H1 (cell line): Measurements from ENCODE around the gene TECR. TPM values are rescaled to one million over a fixed set of nuclear protein-coding genes. Genes with fewer than 3 reads are reported as not detected.

Experiments used
- KDM1A ChIP-seq: fragments of 200-600, 300-600 bp; sonication (generic); IDR thresholded peaks from 2 replicates; pipeline ENCODE4 v1.7.1; 2016; ENCODE audit warnings: mild to moderate bottlenecking, low read length, borderline replicate concordance
- TCF12 ChIP-seq: IDR thresholded peaks from 2 replicates; pipeline ENCODE4 v1.6.1; 2011; ENCODE audit warnings: low read depth, mild to moderate bottlenecking, low read length
- polyA plus RNA-seq, 7 experiments: library from polyadenylated mRNA; depleted of rRNA in 3 of 7; stranded (reverse) in 5 of 7; unstranded in 2 of 7; fragments of >200 nt in 5 of 7; fragments of 200-250 nt in 2 of 7; gene quantifications; 1 replicate in 5 of 7; 2 replicates in 1 of 7; 4 replicates in 1 of 7; pipeline versions ENCODE4 v1.2.1 to v1.2.3, GENCODE V29; 2011 to 2013; ENCODE audit warnings: missing spikeins in 2 of 7, mixed read lengths in 2 of 7
- total RNA-seq: library from RNA; stranded (reverse); fragmentation: NEBNext Ultra II Directional; extraction: Animal tissue kit (Norgen Biotek cat#: 25700); gene quantifications from 2 replicates; pipeline ENCODE4 v1.2.1, GENCODE V29; 2021
- TF ChIP-seq, protein P1 (sequence below): fragments of 300-600 bp; sonication (generic); IDR thresholded peaks from 2 replicates; pipeline ENCODE4 v1.7.1; 2012; ENCODE audit warnings: low read length, moderate library complexity, mild to moderate bottlenecking, inconsistent platforms; ENCODE audit not compliant: insufficient replicate concordance

Gene TECR
- total and polyA plus RNA-seq, 2 of the 8 experiments (the other 6 are each of a cell fraction or from before 2014, with no cell fraction given) = 172 to 405 TPM

DNA sequence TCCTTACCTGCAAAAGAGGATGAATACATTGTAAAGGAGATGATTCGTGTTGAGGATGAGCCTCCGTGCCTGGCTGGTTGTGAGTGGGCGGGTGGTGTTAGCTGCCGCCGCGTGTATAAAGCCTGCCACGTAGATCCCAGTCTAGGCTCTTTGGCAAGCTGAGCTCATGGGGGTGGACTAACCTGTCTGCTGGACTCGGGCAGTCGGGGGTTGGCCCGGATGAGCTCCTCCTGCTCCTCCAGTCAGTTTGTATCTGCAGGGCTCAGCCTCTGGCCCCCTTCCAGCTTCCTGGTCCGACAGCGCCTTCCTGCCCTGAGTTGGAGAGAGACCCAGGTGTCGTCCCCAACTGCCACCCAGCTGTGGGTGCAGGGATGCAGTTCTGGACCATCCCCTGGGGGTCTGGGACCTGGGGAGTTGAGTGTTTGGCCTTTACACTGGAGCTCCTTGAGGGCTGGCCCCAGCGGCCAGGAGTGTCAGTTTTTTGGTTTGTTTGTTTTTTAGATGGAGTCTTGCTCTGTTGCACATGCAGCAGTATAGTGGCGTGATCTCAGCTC is 20.9 kb downstream of the TECR start (continued):
- TF ChIP-seq, protein P1, sequence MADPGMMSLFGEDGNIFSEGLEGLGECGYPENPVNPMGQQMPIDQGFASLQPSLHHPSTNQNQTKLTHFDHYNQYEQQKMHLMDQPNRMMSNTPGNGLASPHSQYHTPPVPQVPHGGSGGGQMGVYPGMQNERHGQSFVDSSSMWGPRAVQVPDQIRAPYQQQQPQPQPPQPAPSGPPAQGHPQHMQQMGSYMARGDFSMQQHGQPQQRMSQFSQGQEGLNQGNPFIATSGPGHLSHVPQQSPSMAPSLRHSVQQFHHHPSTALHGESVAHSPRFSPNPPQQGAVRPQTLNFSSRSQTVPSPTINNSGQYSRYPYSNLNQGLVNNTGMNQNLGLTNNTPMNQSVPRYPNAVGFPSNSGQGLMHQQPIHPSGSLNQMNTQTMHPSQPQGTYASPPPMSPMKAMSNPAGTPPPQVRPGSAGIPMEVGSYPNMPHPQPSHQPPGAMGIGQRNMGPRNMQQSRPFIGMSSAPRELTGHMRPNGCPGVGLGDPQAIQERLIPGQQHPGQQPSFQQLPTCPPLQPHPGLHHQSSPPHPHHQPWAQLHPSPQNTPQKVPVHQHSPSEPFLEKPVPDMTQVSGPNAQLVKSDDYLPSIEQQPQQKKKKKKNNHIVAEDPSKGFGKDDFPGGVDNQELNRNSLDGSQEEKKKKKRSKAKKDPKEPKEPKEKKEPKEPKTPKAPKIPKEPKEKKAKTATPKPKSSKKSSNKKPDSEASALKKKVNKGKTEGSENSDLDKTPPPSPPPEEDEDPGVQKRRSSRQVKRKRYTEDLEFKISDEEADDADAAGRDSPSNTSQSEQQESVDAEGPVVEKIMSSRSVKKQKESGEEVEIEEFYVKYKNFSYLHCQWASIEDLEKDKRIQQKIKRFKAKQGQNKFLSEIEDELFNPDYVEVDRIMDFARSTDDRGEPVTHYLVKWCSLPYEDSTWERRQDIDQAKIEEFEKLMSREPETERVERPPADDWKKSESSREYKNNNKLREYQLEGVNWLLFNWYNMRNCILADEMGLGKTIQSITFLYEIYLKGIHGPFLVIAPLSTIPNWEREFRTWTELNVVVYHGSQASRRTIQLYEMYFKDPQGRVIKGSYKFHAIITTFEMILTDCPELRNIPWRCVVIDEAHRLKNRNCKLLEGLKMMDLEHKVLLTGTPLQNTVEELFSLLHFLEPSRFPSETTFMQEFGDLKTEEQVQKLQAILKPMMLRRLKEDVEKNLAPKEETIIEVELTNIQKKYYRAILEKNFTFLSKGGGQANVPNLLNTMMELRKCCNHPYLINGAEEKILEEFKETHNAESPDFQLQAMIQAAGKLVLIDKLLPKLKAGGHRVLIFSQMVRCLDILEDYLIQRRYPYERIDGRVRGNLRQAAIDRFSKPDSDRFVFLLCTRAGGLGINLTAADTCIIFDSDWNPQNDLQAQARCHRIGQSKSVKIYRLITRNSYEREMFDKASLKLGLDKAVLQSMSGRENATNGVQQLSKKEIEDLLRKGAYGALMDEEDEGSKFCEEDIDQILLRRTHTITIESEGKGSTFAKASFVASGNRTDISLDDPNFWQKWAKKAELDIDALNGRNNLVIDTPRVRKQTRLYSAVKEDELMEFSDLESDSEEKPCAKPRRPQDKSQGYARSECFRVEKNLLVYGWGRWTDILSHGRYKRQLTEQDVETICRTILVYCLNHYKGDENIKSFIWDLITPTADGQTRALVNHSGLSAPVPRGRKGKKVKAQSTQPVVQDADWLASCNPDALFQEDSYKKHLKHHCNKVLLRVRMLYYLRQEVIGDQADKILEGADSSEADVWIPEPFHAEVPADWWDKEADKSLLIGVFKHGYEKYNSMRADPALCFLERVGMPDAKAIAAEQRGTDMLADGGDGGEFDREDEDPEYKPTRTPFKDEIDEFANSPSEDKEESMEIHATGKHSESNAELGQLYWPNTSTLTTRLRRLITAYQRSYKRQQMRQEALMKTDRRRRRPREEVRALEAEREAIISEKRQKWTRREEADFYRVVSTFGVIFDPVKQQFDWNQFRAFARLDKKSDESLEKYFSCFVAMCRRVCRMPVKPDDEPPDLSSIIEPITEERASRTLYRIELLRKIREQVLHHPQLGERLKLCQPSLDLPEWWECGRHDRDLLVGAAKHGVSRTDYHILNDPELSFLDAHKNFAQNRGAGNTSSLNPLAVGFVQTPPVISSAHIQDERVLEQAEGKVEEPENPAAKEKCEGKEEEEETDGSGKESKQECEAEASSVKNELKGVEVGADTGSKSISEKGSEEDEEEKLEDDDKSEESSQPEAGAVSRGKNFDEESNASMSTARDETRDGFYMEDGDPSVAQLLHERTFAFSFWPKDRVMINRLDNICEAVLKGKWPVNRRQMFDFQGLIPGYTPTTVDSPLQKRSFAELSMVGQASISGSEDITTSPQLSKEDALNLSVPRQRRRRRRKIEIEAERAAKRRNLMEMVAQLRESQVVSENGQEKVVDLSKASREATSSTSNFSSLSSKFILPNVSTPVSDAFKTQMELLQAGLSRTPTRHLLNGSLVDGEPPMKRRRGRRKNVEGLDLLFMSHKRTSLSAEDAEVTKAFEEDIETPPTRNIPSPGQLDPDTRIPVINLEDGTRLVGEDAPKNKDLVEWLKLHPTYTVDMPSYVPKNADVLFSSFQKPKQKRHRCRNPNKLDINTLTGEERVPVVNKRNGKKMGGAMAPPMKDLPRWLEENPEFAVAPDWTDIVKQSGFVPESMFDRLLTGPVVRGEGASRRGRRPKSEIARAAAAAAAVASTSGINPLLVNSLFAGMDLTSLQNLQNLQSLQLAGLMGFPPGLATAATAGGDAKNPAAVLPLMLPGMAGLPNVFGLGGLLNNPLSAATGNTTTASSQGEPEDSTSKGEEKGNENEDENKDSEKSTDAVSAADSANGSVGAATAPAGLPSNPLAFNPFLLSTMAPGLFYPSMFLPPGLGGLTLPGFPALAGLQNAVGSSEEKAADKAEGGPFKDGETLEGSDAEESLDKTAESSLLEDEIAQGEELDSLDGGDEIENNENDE = no peak
- TF ChIP-seq KDM1A (no peak), TCF12 (no peak)
